ENCODE data around the gene HSPB1.
A peak's percentile ranks its signal among the peaks of the same experiment; 100 is the strongest.
"Not testable (repeated sequence)": the region's sequence is repeated elsewhere in the genome, so short reads cannot be mapped to it uniquely, and the experiment has no call there.

Gene HSPB1

DNA sequence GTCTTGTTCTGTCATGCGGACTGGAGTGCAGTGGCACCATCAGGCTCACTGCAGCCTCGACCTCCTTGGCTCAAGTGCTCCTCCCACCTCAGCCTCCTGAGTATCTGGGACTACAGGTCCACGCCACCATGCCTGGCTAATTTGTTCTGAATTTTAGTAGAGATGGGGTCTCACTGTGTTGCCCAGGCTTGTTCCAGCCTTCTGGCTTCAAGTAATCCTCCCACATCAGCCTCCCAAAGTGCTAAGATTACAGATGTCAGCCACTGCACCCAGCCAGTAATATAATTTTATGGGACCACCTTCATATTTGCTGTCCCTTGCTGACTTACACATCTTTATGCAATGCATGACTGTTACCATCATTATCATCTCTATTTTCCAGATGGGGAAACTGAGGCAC lies 1.5 kb upstream of the HSPB1 start:
- Histone ChIP-seq H4K20me1 (ENCODE audit: insufficient read depth, low read length) (no peaks in the 10 kb centered on the region), H3K79me2 (ENCODE audit: insufficient read depth, low read length) (no peaks in the 10 kb centered on the region), H3K9me3 (ENCODE audit: insufficient read depth, low read length, severe bottlenecking) (no peaks in the 10 kb centered on the region), H3K9ac (ENCODE audit: low read depth, low read length) (no peak overlapping the region), H3K4me1 (ENCODE audit: insufficient read depth, low read length) (peaks cover 29% of the 10 kb centered on the region), H3K4me2 (ENCODE audit: insufficient read depth, low read length) (no peak overlapping the region), H3K4me3 (ENCODE audit: low read depth in 1 of 2, low read length in 2 of 2) (no peak overlapping the region), H2AFZ (ENCODE audit: low read depth, low read length) (no peak overlapping the region), H3K36me3 (ENCODE audit: insufficient read depth, low read length) (no peaks in the 10 kb centered on the region), H3K27me3 (ENCODE audit: insufficient read depth, low read length, poor library complexity) (peaks cover 17% of the 10 kb centered on the region), H3K27ac (ENCODE audit: low read length) (no peak overlapping the region)
- TF ChIP-seq, protein P1, sequence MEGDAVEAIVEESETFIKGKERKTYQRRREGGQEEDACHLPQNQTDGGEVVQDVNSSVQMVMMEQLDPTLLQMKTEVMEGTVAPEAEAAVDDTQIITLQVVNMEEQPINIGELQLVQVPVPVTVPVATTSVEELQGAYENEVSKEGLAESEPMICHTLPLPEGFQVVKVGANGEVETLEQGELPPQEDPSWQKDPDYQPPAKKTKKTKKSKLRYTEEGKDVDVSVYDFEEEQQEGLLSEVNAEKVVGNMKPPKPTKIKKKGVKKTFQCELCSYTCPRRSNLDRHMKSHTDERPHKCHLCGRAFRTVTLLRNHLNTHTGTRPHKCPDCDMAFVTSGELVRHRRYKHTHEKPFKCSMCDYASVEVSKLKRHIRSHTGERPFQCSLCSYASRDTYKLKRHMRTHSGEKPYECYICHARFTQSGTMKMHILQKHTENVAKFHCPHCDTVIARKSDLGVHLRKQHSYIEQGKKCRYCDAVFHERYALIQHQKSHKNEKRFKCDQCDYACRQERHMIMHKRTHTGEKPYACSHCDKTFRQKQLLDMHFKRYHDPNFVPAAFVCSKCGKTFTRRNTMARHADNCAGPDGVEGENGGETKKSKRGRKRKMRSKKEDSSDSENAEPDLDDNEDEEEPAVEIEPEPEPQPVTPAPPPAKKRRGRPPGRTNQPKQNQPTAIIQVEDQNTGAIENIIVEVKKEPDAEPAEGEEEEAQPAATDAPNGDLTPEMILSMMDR (IDR thresholded peaks at IDR 0.05; ENCODE audit: borderline replicate concordance, extremely low read depth, low read length, poor library complexity, severe bottlenecking), result no peak
- no peak for TF ChIP-seq EZH2 (IDR thresholded peaks at IDR 0.05; ENCODE audit: borderline replicate concordance, low read depth, low read length, severe bottlenecking)
- no peak for DNase-seq
- no peak for ATAC-seq (ENCODE audit: insufficient read depth, low read depth)

DNA sequence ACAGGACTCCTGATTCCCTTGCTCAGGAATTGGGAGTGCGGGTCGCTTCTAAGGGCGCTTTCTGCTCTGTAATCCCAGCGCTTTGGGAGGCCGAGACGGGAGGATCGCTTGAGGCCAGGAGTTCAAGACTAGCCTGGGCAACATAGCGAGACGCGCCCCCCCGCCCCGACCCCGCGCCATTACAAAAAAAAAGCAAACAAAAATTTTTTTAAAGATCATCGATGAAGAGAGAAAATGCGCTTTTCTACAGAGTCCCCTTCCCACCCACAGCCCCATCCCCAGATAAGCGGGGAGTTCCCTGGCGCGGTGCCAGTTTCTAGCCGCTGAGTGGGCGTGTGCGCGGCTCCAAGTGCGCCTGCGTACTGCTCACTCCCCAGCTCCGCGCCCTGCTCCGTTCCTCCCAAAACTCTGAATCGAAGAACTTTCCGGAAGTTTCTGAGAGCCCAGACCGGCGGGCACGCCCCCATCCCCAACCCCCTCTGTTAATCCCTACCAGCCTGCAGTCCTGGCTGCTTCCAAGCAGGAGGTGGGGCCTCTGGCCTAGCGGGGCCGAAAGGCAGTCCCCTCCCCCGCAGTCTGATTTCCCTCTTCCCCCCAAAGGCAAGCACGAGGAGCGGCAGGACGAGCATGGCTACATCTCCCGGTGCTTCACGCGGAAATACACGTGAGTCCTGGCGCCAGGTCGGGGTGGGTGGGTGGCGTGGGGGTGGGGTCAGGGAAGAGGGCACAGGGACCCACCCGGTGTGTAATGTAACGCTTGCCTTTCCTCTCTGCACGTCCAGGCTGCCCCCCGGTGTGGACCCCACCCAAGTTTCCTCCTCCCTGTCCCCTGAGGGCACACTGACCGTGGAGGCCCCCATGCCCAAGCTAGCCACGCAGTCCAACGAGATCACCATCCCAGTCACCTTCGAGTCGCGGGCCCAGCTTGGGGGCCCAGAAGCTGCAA lies 1.0 kb downstream of the HSPB1 start:
- peaks cover 17% of the 10 kb centered on the region for H3K27me3 ChIP-seq (ENCODE audit: insufficient read depth, low read length, poor library complexity)
- peak overlapping the region; percentile 87 for H2AFZ ChIP-seq (ENCODE audit: low read depth, low read length)
- no peaks in the 10 kb centered on the region for H3K9me3 ChIP-seq (ENCODE audit: insufficient read depth, low read length, severe bottlenecking)
- no peaks in the 10 kb centered on the region for H3K79me2 ChIP-seq (ENCODE audit: insufficient read depth, low read length)
- H3K4me1 ChIP-seq (ENCODE audit: insufficient read depth, low read length), result peaks cover 29% of the 10 kb centered on the region
- H3K4me3 ChIP-seq (ENCODE audit: low read depth in 1 of 2, low read length in 2 of 2), result peak overlapping the region; percentile 20 to 64; a peak in 3 of 4 replicates
- DNase-seq (peak; percentile 87), ATAC-seq (ENCODE audit: insufficient read depth, low read depth) (peak; percentile 85)
- H3K9ac ChIP-seq (ENCODE audit: low read depth, low read length), result peak overlapping the region; percentile 67
- H3K36me3 ChIP-seq (ENCODE audit: insufficient read depth, low read length), result no peaks in the 10 kb centered on the region
- TF ChIP-seq EZH2 (IDR thresholded peaks at IDR 0.05; ENCODE audit: borderline replicate concordance, low read depth, low read length, severe bottlenecking), result no peak
- TF ChIP-seq, protein P1 (IDR thresholded peaks at IDR 0.05; ENCODE audit: borderline replicate concordance, extremely low read depth, low read length, poor library complexity, severe bottlenecking), result no peak
- H3K4me2 ChIP-seq (ENCODE audit: insufficient read depth, low read length), result peak overlapping the region; percentile 83
- no peaks in the 10 kb centered on the region for H4K20me1 ChIP-seq (ENCODE audit: insufficient read depth, low read length)
- peak overlapping the region; percentile 77 for H3K27ac ChIP-seq (ENCODE audit: low read length)

DNA sequence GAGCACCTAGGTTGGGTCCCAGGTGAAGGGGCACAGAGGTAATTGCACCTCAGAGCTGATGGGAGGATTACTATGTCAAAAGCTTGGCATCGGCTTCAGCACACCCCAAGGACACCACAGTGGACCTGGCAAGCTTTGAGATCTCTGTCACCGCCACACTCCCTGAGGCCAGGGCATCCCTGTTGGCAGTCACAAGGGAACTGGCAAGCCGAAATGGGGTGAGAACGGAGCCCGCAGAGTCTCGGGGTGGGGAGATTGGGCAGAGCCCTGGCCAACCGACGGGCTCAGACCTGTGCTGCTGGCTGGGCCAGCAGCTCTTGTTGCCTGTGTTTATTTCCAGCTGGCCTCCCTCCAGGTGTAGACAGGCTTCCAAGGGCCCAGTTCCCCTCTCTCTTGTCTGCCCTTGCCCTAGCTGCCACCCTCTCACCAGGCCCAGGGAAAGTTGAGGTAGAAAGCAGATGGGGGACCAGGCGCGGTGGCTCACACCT lies 2.5 kb downstream of the HSPB1 start:
- no peak overlapping the region for H3K27ac ChIP-seq (ENCODE audit: low read length)
- peaks cover 29% of the 10 kb centered on the region for H3K4me1 ChIP-seq (ENCODE audit: insufficient read depth, low read length)
- H2AFZ ChIP-seq (ENCODE audit: low read depth, low read length), result no peak overlapping the region
- H3K27me3 ChIP-seq (ENCODE audit: insufficient read depth, low read length, poor library complexity), result peaks cover 17% of the 10 kb centered on the region
- no peaks in the 10 kb centered on the region for H3K9me3 ChIP-seq (ENCODE audit: insufficient read depth, low read length, severe bottlenecking)
- peak overlapping the region; percentile 83 for H3K4me2 ChIP-seq (ENCODE audit: insufficient read depth, low read length)
- H3K9ac ChIP-seq (ENCODE audit: low read depth, low read length), result peak overlapping the region; percentile 67; the same call in 1 of the 2 replicates
- no peak for ATAC-seq (ENCODE audit: insufficient read depth, low read depth)
- no peak for DNase-seq
- no peaks in the 10 kb centered on the region for H3K79me2 ChIP-seq (ENCODE audit: insufficient read depth, low read length)
- TF ChIP-seq EZH2 (IDR thresholded peaks at IDR 0.05; ENCODE audit: borderline replicate concordance, low read depth, low read length, severe bottlenecking), result no peak
- no peak overlapping the region for H3K4me3 ChIP-seq (ENCODE audit: low read depth in 1 of 2, low read length in 2 of 2)
- H4K20me1 ChIP-seq (ENCODE audit: insufficient read depth, low read length), result no peaks in the 10 kb centered on the region
- H3K36me3 ChIP-seq (ENCODE audit: insufficient read depth, low read length), result no peaks in the 10 kb centered on the region

DNA sequence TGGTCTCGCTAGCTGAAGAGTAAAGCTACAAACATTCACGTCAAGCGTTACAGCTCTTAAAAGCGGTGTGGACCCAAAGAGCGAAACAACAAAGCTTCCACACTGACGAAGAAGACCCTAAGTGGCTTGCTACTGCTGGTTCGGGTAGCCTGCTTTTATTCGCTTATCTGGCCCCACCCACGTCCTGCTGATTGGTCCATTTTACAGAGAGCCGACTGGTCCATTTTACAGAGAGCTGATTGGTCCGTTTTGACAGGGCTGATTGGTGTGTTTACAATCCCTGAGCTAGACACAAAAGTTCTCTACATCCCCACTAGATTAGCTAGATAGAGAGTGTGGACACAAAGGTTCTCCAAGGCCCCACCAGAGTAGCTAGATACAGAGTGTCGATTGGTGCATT lies 6.4 kb downstream of the HSPB1 start:
- H3K4me2 ChIP-seq (ENCODE audit: insufficient read depth, low read length); H3K4me3 ChIP-seq (ENCODE audit: low read depth in 1 of 2, low read length in 2 of 2); ATAC-seq (ENCODE audit: insufficient read depth, low read depth); DNase-seq; H3K9me3 ChIP-seq (ENCODE audit: insufficient read depth, low read length, severe bottlenecking); H3K27ac ChIP-seq (ENCODE audit: low read length); H3K27me3 ChIP-seq (ENCODE audit: insufficient read depth, low read length, poor library complexity); H3K36me3 ChIP-seq (ENCODE audit: insufficient read depth, low read length); H3K9ac ChIP-seq (ENCODE audit: low read depth, low read length); H3K79me2 ChIP-seq (ENCODE audit: insufficient read depth, low read length); H2AFZ ChIP-seq (ENCODE audit: low read depth, low read length); H4K20me1 ChIP-seq (ENCODE audit: insufficient read depth, low read length): not testable (repeated sequence)
- H3K4me1 ChIP-seq (ENCODE audit: insufficient read depth, low read length), result peaks cover 11% of the 10 kb centered on the region

DNA sequence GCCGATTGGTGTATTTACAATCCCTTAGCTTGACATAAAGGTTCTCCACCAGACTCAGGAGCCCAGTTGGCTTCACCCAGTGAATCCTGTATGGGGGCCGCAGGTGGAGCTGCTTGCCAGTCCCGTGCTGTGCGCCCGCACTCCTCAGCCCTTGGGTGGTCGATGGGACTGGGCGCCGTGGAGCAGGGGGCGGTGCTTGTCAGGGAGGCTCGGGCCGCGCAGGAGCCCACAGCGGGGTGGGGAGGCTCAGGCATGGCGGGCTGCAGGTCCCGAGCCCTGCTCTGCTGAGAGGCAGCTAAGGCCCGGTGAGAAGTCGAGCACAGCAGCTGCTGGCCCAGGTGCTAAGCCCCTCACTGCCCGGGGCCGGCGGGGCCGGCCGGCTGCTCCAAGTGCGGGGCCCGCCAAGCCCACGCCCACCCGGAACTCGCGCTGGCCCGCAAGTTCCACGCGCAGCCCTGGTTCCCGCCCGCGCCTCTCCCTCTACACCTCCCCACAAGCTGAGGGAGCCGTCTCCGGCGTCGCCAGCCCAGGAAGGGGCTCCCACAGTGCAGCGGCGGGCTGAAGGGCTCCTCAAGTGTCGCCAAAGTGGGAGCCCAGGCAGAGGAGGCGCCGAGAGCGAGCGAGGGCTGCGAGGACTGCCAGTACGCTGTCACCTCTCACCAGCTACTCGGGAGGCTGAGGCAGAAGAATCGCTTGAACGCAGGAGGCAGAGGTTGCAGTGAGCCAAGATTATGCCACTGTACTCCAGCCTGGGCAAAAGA lies 7.0 kb downstream of the HSPB1 start:
- H3K4me2 ChIP-seq (ENCODE audit: insufficient read depth, low read length); H4K20me1 ChIP-seq (ENCODE audit: insufficient read depth, low read length); H3K9me3 ChIP-seq (ENCODE audit: insufficient read depth, low read length, severe bottlenecking); H3K27me3 ChIP-seq (ENCODE audit: insufficient read depth, low read length, poor library complexity); H3K4me3 ChIP-seq (ENCODE audit: low read depth in 1 of 2, low read length in 2 of 2); H3K4me1 ChIP-seq (ENCODE audit: insufficient read depth, low read length); H2AFZ ChIP-seq (ENCODE audit: low read depth, low read length); ATAC-seq (ENCODE audit: insufficient read depth, low read depth); H3K9ac ChIP-seq (ENCODE audit: low read depth, low read length); H3K79me2 ChIP-seq (ENCODE audit: insufficient read depth, low read length); H3K36me3 ChIP-seq (ENCODE audit: insufficient read depth, low read length); DNase-seq; H3K27ac ChIP-seq (ENCODE audit: low read length): not testable (repeated sequence)

Data from DND-41 (cell line).